HG03457 (cell line): Measurements from ENCODE around the gene CSNK1G1.
"Not testable (repeated sequence)": the region's sequence is repeated elsewhere in the genome, so short reads cannot be mapped to it uniquely, and the experiment has no call there.

Source experiments
- ATAC-seq: cut with Tn5 transposase; IDR thresholded peaks from one replicate; pipeline ENCODE4 v1.9.1; 2021; ENCODE audit warnings: moderate number of reproducible peaks; ENCODE audit not compliant: unreplicated experiment

The CSNK1G1 gene

DNA sequence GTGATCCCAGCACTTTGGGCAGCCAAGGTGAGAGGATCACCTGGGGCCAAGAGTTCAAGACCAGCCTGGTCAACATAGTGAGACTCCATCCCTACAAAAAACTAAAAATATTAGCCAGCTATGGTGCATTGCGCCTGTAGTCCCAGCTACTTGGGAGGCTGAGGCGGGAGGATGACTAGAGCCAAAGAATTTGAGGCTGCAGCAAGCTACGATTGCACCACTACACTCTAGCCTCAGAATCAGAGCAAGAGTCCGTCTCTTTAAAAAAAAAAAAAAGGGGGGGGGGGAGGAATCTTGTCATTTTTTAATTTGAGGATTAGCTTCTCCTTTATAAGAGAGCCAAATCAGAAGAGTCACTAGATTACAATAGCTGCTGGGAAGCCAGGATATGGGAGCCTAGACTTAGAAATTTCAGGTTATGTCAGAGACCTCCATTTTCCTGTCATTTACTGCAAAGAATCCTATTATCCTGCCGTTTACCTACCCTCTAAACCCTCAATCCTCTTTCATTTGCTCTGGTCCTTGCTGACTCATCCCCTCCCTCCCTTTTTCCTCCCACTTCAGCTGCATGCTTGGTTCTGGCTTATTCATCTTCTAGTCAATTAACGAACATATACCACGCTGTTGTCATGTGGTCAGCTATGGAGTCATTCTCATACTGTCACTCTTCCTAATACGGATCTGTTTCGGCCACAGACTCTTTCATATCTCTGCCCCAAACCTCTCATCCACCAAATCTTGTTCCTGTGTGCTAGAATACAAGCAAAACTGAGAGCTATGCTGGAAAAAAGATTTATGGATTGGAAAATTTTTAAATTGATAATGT, 109.4 kb downstream of the CSNK1G1 start:
- ATAC-seq = peak; percentile 71

DNA sequence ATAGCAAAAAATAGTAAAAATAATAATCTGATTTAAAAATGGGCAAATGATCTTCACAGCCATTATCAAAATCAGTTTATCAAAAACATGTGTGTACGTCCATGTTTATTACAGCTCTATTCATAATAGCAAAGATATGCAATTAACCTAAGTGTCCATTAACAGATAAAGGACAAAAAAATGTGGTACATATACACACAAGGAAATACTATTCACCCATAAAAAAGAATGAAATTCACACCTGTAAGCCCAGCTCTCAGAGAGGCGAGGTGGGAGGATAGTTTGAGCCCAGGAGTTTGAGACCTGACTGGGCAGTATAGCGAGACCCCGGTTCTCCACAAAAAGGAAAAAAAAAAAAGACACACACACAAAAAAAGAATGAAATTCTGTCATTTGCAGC, 110.6 kb downstream of the CSNK1G1 start:
- no peak for ATAC-seq

DNA sequence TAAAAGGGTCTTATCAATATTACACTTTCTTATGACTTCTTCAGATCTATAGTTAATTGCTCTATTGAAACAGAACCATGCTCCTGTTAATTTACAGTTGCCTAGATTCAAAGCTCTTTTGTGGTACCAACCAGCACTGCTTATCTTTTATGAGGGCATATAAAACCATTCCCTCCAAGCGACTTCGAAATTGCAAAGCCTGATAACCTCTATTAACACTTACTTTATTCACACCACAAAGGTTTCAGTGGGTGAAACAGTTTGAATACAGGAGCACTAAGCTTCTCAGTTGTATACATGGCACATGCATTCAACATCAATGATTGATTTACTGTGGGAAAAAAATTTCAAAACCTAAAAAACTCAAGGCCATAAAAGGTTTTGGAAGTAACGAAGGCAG, 118.3 kb downstream of the CSNK1G1 start:
- no peak for ATAC-seq

DNA sequence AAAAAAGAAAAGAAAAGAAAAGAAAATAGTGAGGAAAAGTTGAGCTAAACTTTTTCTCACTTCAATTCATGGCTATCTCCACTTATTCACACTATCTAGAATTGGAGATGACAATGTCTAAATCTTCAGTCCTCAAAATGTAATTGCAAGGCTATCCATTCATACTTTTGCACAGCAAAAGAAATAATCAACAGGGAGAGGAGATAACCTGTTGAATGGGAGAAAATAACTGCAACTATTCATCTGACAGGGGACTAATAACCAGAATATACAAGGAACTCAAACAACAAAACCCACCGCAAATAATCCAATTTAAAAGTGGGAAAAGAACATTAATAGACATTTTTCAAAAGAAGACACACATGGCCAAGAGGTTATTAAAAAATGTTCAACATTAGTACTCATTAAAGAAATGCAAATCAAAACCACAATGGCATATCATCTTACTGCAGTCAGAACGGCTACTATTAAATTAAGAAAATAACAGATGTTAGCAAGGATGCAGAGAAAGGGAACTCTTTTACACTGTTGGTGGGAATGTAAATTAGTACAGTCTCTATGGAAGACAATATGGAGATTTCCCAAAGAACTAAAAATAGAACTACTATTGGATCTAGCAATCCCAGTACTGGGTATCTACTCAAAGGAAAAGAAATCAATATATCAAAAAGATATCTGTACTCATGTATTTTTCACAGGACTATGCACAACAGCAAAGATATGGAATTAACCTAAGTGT, 119.6 kb downstream of the CSNK1G1 start:
- no peak for ATAC-seq

DNA sequence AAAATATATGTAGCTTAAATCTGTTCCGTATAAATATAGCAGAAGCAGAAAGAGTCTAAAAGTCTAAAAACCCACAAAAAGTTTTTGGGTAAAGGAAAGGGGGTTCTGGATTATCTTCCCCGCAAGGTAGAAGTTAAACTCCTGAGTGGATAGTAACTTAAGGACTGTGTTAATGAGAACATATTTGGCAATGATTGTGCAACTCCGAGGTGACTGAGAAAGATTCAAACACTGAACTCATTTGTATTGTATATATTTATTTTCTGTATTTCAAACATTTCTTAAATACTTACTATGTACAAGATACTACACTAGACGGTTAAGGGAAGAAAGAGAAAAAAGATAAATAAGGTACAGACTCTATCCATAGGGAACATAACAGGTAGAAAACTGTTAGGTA, 120.4 kb downstream of the CSNK1G1 start:
- no peak for ATAC-seq

DNA sequence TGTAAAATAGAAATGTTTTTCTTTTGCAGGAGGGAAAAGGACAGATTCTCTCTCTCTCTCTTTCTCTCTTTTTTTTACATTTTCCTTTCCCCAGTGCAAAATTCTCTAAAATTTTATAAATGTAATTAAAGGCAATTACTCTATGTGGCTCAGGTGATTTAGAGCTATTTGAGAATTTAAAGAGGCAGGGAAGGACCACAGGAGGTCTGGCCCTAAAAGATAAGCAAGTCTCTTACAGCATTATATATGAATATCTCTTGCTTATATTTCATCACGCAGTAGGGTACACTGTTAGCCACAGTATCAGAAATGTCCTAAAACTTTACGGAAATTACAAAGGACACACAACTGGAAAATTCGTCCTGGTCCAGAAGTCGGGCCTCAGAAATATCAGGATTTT, 122.7 kb downstream of the CSNK1G1 start:
- ATAC-seq = no peak

DNA sequence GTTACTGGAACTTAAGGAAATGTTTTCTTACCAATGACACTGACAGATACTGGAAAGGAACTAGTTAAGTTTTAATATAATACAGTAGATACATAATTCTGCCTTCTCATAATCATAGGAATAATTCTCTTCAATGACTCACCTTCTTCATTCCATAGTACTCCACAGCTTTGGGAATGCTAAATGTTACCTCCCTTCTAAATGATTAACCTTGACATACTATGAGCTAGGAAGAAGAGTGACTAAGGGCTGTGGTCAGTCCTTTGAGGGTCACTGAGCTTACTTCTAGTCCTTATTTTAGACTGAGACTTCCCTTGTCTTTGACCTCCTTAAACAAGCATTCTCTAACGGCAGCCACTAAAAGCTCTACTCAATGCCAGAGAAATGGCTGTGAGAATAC, 123.6 kb downstream of the CSNK1G1 start:
- no peak for ATAC-seq

DNA sequence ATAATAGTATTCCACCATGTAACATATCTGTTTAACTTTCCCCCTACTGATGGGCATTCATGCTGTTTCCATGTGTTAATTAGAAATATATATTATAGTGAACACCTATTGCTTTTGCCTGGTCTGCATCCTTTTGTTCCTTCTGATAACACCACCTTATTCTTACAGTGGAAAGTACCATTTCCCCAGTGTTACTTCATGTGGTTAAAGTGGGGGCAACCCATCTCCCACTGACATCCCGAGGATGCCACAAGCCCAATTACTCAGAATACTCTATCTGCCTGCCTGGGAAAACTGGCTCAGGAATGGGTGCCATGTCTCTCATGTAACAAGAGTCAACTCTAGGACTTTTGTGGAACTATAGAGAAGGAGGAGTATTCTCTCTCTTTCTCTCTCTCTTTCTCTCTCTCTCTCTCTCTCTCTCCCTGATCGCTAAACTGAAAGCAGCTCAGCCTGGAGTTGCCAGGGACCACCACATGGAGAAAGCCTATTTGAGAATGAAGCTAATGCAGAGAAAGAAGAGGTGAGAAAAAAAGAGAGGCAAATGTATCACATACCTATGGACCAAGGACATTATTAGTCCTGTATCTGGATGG, 126.7 kb downstream of the CSNK1G1 start:
- ATAC-seq = no peak

DNA sequence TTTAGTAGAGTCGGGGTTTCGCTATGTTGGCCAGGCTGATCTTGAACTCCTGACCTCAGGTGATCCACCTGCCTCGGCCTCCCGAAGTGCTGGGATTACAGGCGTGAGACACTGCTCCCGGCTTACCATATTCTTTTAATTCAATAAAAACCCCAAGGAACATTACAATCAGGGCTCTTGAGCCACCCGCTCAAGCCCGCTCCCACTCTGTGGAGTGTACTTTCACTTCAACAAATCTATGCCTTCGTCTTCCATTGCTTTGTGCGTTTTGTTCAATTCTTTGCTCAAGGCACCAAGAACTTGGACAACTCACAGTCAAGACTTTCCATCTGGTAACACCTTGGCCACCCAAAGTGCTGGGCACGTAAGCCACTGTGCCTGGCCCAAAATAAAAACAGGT, 130.2 kb downstream of the CSNK1G1 start:
- ATAC-seq = no peak

DNA sequence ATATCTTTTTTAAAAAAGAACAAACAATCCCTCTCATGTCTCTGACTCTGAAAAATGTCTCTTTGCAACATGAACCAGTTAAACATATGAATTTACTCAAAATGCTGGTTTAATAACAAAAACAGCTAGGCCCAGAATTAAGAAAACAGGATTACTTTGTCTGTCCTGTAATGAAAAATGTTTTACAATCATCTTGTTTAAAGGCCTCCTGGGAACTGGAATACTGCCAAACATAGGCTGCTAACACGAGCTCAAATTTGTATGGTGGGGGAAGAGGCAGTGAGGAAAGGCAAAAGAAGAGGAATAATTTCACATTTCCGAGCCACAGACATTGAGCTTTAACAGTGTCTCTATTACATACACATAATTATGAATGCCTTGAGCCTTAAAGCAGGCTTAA, 131.5 kb downstream of the CSNK1G1 start:
- ATAC-seq = no peak

DNA sequence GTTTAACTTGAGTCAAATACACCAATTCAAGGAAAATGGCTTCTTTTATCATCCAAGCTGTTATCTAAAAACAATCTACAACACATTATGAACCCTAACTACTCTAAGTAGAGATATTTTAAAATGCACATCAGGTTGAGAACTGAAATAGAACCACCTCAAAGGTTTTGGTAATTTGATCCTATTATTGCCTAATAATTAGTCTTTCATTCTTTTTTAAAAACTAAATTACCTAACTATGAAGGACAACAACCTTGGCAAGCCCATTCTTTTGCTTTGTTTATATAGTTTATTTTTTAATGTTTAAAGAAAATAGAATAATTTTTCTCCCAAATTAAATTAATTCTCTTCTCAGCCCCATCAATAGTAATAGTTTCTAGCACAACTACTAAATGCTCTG, 132.1 kb downstream of the CSNK1G1 start:
- no peak for ATAC-seq

DNA sequence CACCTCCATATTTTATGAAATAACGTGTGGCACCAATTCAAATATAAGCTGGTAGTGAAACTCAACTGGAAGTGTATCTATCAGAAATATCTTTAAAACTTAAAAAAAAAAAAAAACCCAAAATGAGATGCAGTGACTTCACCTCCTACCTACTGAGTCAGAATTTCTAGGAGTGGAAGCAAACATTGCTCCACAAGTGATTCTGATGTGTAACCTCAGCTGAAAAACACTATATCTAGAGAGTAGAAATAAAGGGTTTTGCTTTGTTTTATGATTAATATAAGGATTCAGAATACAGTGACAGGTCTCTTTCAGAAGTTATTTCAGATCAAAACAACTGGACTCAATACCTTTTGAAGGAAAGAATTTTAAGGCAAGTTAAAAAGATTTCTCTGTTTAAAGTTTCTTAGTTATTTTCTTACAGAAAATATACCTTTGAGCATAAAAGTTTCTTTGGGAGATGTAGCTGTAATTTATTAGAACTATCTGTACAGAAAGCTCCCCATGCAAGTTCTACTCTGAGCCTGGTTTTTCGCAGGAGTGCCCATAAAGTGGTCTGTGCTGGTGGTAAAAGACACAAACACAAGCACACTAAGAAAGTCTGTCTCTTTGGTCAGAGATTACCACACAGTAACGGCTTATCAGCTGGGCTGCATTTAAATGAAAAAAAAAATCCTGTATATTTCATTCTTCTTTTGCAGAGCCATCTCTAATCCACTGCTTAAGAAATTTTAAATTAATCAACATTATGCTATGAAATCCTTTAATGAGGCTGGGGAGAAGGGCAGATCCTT, 133.2 kb downstream of the CSNK1G1 start:
- no peak for ATAC-seq

DNA sequence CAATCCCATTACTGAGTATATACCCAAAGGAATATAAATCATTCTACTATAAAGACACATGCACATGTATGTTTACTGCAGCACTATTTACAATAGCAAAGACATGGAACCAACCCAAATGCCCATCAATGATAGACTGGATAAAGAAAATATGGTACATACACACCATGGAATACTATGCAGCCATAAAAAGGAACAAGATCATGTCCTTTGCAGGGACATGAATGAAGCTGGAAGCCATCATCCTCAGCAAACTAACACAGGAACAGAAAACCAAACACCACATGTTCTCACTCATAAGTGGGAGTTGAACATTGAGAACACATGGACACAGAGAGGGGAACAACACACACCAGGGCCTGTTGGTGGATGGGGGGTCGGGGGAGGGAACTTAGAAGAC, 134.1 kb downstream of the CSNK1G1 start:
- not testable (repeated sequence) for ATAC-seq

DNA sequence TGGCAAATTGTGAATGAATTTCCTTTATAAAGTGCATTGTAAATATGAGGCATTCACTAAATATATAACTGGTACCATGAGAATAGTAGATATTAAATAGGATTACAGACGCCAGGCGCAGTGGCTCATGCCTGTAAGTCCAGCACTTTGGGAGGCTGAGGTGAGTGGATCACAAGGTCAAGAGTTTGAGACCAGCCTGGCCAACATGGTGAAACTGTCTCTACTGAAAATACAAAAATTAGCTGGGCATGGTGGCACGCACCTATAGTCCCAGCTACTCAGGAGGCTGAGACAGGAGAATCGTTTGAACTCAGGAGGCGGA, 138.6 kb downstream of the CSNK1G1 start:
- ATAC-seq = not testable (repeated sequence)

DNA sequence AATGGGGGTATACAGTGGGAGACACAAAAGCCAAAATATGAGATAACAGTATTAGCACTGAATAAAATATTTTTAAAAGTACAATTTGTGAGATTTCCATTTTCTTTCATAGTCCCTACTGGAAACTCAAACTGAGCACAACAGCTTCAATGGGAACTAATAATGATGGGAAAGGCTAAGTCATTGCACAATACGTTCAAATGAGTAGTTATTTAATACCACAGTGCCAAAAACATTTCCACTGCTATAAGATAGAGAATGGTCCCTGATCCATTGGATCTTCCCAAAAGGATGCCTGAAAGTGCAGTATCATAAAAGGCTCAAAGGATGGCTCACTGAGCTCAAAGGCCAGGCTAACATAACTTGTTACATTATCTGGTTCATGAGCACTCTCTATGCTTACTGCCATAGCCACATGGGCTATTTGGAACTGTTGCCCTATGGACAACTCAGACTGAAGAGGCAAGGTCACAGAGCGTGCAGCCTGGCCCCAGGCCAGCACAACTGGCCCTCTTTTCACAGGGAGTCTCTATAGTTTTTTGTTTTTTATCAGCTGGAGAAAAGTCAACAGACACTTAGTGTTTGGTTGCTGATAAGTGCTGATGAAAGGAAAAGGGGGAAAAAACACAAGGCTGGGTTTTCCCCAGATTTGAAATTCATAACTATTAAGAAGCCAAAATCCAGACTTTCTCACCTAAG, 139.1 kb downstream of the CSNK1G1 start:
- ATAC-seq = no peak

DNA sequence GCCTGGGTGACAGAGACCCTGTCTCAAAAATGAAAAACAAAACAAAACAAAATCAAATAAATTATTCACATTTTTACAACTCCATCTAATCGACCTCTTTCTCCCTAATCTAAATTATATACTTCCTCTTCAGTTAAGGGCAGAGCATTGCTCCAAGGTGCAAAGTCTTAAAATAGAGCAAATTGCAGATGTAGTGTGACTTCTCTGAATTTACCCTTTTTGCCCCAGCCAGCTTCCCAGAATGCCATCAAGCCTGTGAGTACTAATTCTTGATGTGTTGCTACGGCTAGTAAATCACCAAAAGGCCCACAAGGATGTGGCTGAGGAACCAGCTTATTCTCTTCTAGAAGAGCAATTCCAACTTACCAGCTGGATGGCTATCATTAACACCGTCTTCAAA, 139.8 kb downstream of the CSNK1G1 start:
- no peak for ATAC-seq

DNA sequence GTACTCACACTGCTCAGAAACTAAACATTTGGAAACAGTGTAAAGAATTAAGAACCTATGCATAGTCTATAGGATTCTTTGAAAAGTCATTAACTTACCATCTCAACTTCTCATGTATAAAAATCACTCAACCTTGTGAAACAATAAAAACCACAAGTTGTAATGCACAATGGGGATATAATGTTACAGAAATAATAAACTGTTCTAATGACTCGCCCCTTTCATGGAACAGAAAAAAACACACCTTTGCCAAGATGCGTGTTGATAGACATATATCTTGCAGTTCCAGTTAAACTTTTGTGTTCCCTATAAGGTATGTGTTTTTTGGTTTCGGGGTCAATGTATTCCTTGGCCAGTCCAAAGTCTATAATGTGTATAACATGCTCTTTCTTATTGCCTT, 142.3 kb downstream of the CSNK1G1 start:
- ATAC-seq = no peak

DNA sequence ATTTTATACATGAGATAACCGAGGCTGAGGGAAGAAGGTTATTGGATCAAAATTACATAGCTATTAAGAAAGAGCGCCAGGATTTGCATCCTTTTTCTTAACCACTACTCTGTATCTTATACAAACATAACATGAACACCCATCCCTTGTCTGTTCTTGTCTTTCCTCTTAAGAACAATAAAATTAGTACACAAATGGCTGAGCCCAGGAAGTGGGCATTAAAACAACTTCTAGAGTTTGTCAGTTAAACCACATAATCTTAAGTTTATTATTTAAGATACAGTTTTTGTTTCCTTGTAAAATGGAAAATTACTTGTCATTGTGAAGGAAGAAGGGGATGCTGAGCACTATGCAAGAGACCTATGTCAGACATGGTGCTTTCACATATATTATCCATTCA, 144.3 kb downstream of the CSNK1G1 start:
- ATAC-seq = no peak

DNA sequence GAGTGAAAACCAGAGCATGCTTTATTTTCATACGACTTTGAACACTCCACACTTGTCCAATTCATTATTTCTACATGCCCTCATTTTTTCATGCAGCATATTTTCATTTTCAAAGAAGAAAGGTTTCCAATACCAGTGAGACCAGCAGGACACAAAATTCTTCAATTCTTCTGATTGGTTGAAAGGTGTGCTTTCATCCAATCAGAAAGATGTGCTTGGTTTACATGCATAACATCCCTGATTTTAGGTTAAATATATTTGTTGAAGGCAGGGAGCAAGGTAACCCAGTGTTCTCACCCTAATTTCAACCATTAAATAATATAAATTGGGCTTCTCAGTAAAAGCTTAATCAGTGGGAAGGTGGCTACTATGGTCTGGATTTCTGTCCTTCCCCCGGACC, 145.6 kb downstream of the CSNK1G1 start:
- no peak for ATAC-seq

DNA sequence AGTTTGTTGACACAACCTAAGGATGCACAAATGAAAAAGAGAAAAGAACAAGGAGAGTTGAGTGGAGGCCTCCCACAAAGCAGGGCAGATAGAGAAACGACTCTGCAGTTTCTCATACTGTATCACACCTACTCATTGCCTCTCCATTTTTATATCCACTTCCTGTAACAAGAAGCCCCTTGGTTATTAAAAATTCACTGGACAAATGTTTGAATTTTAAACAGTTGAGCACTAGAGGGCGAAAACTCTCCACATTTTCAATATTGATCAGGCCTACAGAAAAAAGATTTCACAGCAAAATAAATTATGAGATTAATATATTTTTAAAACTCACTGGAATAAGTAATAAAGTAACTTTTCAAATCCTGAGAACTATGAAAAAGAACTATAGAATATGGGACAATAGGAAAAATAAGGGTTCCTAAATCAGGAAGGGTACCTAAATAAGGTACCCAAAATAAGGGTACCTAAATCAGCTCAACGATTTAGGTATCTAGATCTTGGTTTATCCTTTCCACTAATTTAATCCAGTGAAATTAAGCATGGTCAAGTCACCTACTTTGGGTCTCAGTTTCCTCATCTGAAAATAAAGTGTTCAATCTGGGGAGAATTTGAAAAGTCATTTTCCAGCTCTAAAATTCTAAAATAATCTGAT, 146.2 kb downstream of the CSNK1G1 start:
- ATAC-seq = no peak
